NAMALWA (cell line): Measurements from ENCODE around the gene CPA2.
"Not testable (repeated sequence)": the region's sequence is repeated elsewhere in the genome, so short reads cannot be mapped to it uniquely, and the experiment has no call there.

Source experiments
- DNase-seq: peaks from one replicate; pipeline ENCODE4 v3.0.0-alpha.2; 2015; ENCODE audit warnings: low spot score

Gene CPA2

DNA sequence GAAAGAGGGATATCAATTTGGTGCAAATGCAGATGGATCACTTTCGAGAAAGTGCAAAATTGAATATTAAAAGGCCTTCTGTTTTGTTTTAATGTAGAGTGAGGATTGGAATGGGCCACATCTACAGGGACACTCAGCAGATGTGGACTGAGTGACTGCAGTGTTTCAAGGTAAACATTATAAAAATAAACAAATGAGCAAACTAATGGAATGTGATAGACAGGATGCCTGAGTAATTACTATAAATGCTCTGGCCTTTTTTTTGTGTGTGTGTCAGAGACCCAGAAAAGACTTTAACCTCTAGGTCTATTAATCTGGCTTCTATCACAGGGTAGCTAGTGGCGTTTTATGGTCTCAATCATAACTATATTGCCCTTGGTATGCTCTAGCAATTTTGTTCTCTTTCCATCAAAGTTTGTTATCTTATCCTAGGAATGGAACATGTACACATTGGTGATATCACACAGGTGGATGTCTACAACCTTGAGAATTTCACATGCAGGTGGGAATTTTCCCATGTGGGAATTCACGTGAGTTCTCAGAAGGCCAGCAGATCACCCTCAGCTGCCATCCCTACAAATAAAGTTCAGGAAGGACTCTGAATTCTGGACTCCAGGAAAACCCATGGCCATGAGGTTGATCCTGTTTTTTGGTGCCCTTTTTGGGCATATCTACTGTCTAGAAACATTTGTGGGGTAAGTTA is at the start of gene CPA2:
Gene CPA2 (plus strand): TSS at position 606 of the 703 bp plus-strand sequence. CDS start 19 bp downstream, at position 625.
- no peak for DNase-seq

- no peak for DNase-seq
Observed at GRCh38 chr7:130218806-130219620, 47.6 kb upstream of the CPA2 start.

- no peak for DNase-seq
Observed at GRCh38 chr7:130219871-130220270, 46.8 kb upstream of the CPA2 start.

GRCh38 chr7:130221746-130222145 is 44.9 kb upstream of the CPA2 start:
- no peak for DNase-seq

GRCh38 chr7:130223646-130224045 is 43.0 kb upstream of the CPA2 start:
- no peak for DNase-seq

- DNase-seq = no peak
Observed at GRCh38 chr7:130224210-130224609, 42.5 kb upstream of the CPA2 start.

GRCh38 chr7:130224923-130225322 is 41.7 kb upstream of the CPA2 start:
- DNase-seq = not testable (repeated sequence)

GRCh38 chr7:130226333-130226732 is 40.3 kb upstream of the CPA2 start:
- DNase-seq = no peak

- no peak for DNase-seq
Observed at GRCh38 chr7:130227883-130228575, 38.6 kb upstream of the CPA2 start.

- no peak for DNase-seq
Observed at GRCh38 chr7:130228840-130229502, 37.7 kb upstream of the CPA2 start.

GRCh38 chr7:130229981-130230380 is 36.7 kb upstream of the CPA2 start:
- not testable (repeated sequence) for DNase-seq

GRCh38 chr7:130231792-130232191 is 34.9 kb upstream of the CPA2 start:
- DNase-seq = no peak

GRCh38 chr7:130232209-130232608 is 34.5 kb upstream of the CPA2 start:
- no peak for DNase-seq

DNA sequence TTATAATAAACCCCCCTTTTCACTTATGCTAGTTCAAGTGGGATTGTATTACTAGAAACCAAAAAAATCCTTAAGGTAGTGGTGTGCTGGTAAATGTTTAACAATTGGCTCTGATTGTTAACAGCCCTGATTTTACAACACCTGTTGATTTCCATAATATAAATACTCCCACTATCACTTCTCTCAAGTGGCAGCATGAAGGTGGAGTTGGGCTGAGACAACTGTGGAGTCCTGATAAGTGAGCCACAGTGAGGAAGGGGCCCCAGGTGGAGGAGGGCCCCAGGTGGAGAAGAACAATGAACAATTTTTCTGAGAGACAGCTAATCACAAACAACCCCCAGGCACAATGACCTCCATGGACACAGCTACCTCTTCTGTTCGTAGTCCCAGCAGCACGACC is 32.6 kb upstream of the CPA2 start:
- no peak for DNase-seq

GRCh38 chr7:130236361-130236760 is 30.3 kb upstream of the CPA2 start:
- DNase-seq = not testable (repeated sequence)

GRCh38 chr7:130240240-130240639 is 26.4 kb upstream of the CPA2 start:
- DNase-seq = no peak

- peak; percentile 61 for DNase-seq
Observed at GRCh38 chr7:130242198-130243014, 24.3 kb upstream of the CPA2 start.

DNA sequence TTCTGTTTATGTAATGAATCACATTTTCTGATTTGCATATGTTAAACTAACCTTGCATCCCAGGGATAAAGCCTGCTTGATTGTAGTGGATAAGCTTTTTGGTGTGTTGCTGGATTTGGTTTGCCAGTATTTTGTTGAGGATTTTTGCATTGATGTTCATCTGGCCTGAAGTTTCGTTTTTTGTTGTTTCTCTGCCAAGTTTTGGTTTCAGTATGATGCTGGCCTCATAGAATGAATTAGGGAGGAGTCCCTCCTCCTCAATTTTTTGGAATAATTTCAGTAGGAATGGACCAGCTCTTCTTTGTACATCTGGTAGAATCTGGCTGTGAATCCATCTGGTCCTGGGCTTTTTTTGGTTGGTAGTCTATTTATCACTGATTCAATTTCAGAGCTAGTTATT is 23.2 kb upstream of the CPA2 start:
- peak; percentile 19 for DNase-seq

DNA sequence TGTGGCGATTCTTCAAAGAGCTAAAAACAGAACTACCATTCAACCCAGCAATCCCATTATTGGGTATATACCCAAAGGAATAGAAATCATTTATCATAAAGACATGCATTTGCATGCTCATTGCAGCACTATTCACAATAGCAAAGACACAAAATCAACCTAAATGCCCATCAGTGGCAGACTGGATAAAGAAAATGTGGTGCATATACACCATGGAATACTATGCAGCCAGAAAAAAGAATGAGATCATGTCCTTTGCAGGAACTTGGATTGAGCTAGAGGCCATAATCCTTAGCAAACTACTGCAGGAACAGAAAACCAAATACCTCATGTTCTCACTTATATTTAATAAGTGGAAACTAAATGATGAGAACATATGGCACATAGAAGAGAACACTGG is 20.2 kb upstream of the CPA2 start:
- not testable (repeated sequence) for DNase-seq

DNA sequence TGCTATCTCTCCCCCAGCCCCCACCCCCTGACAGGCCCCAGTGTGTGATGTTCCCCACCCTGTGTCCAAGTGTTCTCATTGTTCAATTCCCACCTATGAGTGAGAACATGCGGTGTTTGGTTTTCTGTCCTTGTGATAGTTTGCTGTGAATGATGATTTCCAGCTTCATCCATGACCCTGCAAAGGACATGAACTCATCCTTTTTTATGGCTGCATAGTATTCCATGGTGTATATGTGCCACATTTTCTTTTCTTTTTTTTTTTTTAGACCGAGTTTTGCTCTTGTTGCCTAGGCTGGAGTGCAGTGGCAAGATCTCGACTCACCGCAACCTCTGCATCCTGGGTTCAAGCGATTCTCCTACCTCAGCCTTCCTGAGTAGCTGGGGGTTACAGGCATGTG is 17.8 kb upstream of the CPA2 start:
- DNase-seq = not testable (repeated sequence)

DNA sequence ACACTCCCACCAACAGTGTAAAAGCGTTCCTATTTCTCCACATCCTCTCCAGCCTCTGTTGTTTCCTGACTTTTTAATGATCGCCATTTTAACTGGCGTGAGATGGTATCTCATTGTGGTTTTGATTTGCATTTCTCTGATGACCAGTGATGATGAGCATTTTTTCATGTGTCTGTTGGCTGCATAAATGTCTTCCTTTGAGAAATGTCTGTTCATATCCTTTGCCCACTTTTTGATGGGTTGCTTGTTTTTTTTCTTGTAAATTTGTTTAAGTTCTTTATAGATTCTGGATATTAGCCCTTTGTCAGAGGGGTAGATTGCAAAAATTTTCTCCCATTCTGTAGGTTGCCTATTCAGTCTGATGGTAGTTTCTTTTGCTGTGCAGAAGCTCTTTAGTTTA is 17.0 kb upstream of the CPA2 start:
- DNase-seq = not testable (repeated sequence)
